Transverse colon (tissue), 4 donors: Measurements from ENCODE around the gene FAHD2A. TPM values are rescaled to one million over a fixed set of nuclear protein-coding genes. Genes with fewer than 3 reads are reported as not detected.

ENCODE experiments used
- DNase-seq: peaks from one replicate; pipeline ENCODE4 v3.0.0-alpha.2; 2019
- H3K27ac ChIP-seq, 4 donors: fragments of 200-600 bp; sonication (generic); 2 replicates each; pipeline ENCODE4 v1.5.1; 2016 to 2018; ENCODE audit warnings: inconsistent platforms in 4 of 4
- H3K27me3 ChIP-seq: fragments of 200-600 bp; sonication (generic); 2 replicates; pipeline ENCODE4 v1.5.1; 2017; ENCODE audit warnings: inconsistent platforms
- H3K36me3 ChIP-seq, 4 donors: fragments of 200-600 bp; sonication (generic); 2 replicates each; pipeline ENCODE4 v1.5.1; 2017 to 2019; ENCODE audit warnings: inconsistent platforms in 4 of 4
- H3K4me1 ChIP-seq, 4 donors: fragments of 200-600 bp; sonication (generic); 2 replicates each; pipeline ENCODE4 v1.5.1; 2017 to 2020; ENCODE audit warnings: inconsistent platforms in 4 of 4
- H3K4me3 ChIP-seq, 4 donors: fragments of 200-600 bp; sonication (generic); 1 replicate in 1 of 4; 2 replicates in 3 of 4; pipeline versions ENCODE4 v1.5.1 to v1.6.1; 2017 to 2019; ENCODE audit warnings: inconsistent platforms in 4 of 4
- H3K9me3 ChIP-seq, 2 donors: fragments of 200-600 bp; sonication (generic); 2 replicates each; pipeline ENCODE4 v1.5.1; 2017 to 2019; ENCODE audit warnings: inconsistent platforms in 2 of 2
- CTCF ChIP-seq, 5 experiments: fragments of 200-600 bp in 3 of 5; fragments of 450-650 bp in 2 of 5; sonication (generic) in 3 of 5; IDR thresholded peaks; 1 replicate in 2 of 5; 2 replicates in 3 of 5; pipeline ENCODE4 v1.5.1; 2016 to 2017; ENCODE audit warnings: antibody characterized with exemption in 5 of 5, inconsistent platforms in 3 of 5, mild to moderate bottlenecking in 2 of 5, moderate library complexity in 1 of 5
- EP300 ChIP-seq: sonication (generic); formaldehyde crosslinking; IDR thresholded peaks from one replicate; pipeline ENCODE4 v1.6.1; 2017; ENCODE audit warnings: antibody characterized with exemption, low read depth
- POLR2A ChIP-seq: fragments of 450-650 bp; IDR thresholded peaks from one replicate; pipeline ENCODE4 v1.6.1; 2016; ENCODE audit warnings: antibody characterized with exemption, mild to moderate bottlenecking, moderate library complexity
- POLR2AphosphoS5 ChIP-seq, 3 donors: sonication (generic); formaldehyde crosslinking; IDR thresholded peaks; one replicate each; pipeline ENCODE4 v1.6.1; 2016; ENCODE audit warnings: antibody characterized with exemption in 3 of 3
- WGBS, 2 donors: methylation state at CpG; one replicate each; pipeline ENCODE4 v1.1.5; 2018; ENCODE audit warnings: low coverage in 1 of 2; 5-methylcytosine and 5-hydroxymethylcytosine counted together
- in situ Hi-C, 4 donors: fragments of 200-750 bp; cut with MboI; loops; one replicate each; pipeline versions ENCODE4 v1.15.0 to v1.15.1; 2017; ENCODE audit warnings: low sequenced_read_pairs in 3 of 4, low pct_ligation_motif_present in 1 of 4, low pct_unique_long_range_greater_than_20kb in 1 of 4
- intact Hi-C: fragments of 100-400 bp; cut with DNase I; formaldehyde crosslinking; loops from one replicate; pipeline ENCODE4 v1.15.1; 2023; ENCODE audit warnings: low total_unique reads
- total RNA-seq, 4 donors: library from RNA; depleted of rRNA; stranded (reverse); fragments of >200 nt; gene quantifications; one replicate each; pipeline ENCODE4 v1.1.0, GENCODE V29; 2016

The FAHD2A gene
- total RNA-seq, 4 donors from 2014 or later = 29.9 to 134 (median 42.7) TPM

GRCh38 chr2:95390272-95390880 is 12.1 kb upstream of the FAHD2A start:
- 87% methylated on average over 4 of the region's 4 CpGs; no CpG with 5 or more reads in 1 of the 2 donors for WGBS, 2 donors
- Histone ChIP-seq H3K36me3 (no peaks in the 10 kb centered on the region), H3K4me3 (no peak overlapping the region), H3K27ac (peak overlapping the region; percentile 53 to 75 (median 64)), H3K4me1 (peaks cover 4 to 29% (median 15%) of the 10 kb centered on the region in 4 donors), H3K27me3 (no peaks in the 10 kb centered on the region), H3K9me3 (no peaks in the 10 kb centered on the region)
- intact Hi-C loops (no loop called here), in situ Hi-C loops (no loop called here)
- DNase-seq = peak; percentile 30
- TF ChIP-seq POLR2A (no peak), POLR2AphosphoS5 (IDR thresholded peaks at IDR 0.05) (no peak), EP300 (no peak), CTCF (IDR thresholded peaks at IDR 0.05) (no peak)

- peak overlapping the region; percentile 53 to 75 (median 64) for H3K27ac ChIP-seq
- peaks cover 3 to 26% (median 14%) of the 10 kb centered on the region in 4 donors for H3K4me1 ChIP-seq
- H3K4me3 ChIP-seq = no peak overlapping the region
- WGBS, 2 donors = 79% methylated on average over 11 of the region's 11 CpGs; no CpG with 5 or more reads in 1 of the 2 donors
- no peaks in the 10 kb centered on the region for H3K9me3 ChIP-seq
- no peaks in the 10 kb centered on the region for H3K27me3 ChIP-seq
- intact Hi-C loops = no loop called here
- in situ Hi-C loops = no loop called here
- H3K36me3 ChIP-seq = no peaks in the 10 kb centered on the region
- DNase-seq = no peak
- TF ChIP-seq POLR2AphosphoS5 (IDR thresholded peaks at IDR 0.05) (no peak), CTCF (IDR thresholded peaks at IDR 0.05) (no peak), EP300 (no peak), POLR2A (no peak)
Measured at GRCh38 chr2:95390881-95391321, 11.6 kb upstream of the FAHD2A start.

GRCh38 chr2:95391641-95392310 is 10.7 kb upstream of the FAHD2A start:
- H3K9me3 ChIP-seq = no peaks in the 10 kb centered on the region
- H3K36me3 ChIP-seq = no peaks in the 10 kb centered on the region
- TF ChIP-seq POLR2AphosphoS5 (IDR thresholded peaks at IDR 0.05) = no peak
- no peak for TF ChIP-seq POLR2A
- TF ChIP-seq CTCF (IDR thresholded peaks at IDR 0.05) = no peak
- TF ChIP-seq EP300 = no peak
- H3K4me1 ChIP-seq = peaks cover 3 to 26% (median 14%) of the 10 kb centered on the region in 4 donors
- in situ Hi-C loops = no loop called here
- no peak overlapping the region for H3K27ac ChIP-seq
- no peak overlapping the region for H3K4me3 ChIP-seq
- whole genome bisulfite sequencing, 2 donors = 33 to 54% methylated on average over 1 to 8 of the region's 8 CpGs
- intact Hi-C loops = no loop called here
- H3K27me3 ChIP-seq = no peaks in the 10 kb centered on the region
- DNase-seq = no peak

GRCh38 chr2:95392320-95392719 is 10.2 kb upstream of the FAHD2A start:
- Histone ChIP-seq H3K4me1 (peaks cover 3 to 26% (median 14%) of the 10 kb centered on the region in 4 donors), H3K27me3 (no peaks in the 10 kb centered on the region), H3K4me3 (no peak overlapping the region), H3K27ac (no peak overlapping the region), H3K9me3 (no peaks in the 10 kb centered on the region), H3K36me3 (no peaks in the 10 kb centered on the region)
- no peak for DNase-seq
- no peak for TF ChIP-seq POLR2AphosphoS5 (IDR thresholded peaks at IDR 0.05)
- no peak for TF ChIP-seq EP300
- TF ChIP-seq POLR2A = no peak
- intact Hi-C loops (no loop called here), in situ Hi-C loops (no loop called here)
- WGBS, 2 donors = 84 to 89% methylated on average over 5 to 6 of the region's 6 CpGs
